ENCODE results near the gene MSI2.

DNA sequence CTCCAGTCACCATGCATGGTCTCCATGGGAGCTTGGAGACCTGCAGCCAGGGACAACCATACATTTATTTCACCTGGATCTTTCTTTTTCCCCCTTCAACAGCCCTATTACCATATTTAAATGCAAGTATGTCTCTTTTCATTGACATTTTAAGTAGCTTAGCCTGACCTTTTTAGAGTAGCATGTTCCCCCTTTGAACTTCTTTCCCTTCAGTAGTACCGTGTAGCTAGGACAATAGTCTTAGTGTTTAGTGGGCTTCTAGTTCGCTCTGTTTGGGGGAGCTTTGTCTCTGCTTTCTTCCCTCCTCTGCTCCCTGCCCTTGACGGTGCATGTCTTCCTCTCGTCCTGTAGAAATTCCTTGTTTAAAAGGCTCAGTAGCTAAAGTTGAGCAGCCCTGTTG is 394.2 kb downstream of the MSI2 start:
- TF ChIP-seq ZNF274 (IDR thresholded peaks at IDR 0.05; ENCODE audit: low read depth, low read length), result no peak
- TF ChIP-seq YY1 (IDR thresholded peaks at IDR 0.05; ENCODE audit: insufficient read depth, insufficient read length), result no peak
